CD8-positive, alpha-beta memory T cell (primary cell): ENCODE results near the gene AP4M1. TPM values are rescaled to one million over a fixed set of nuclear protein-coding genes. Genes with fewer than 3 reads are reported as not detected.

ENCODE experiments used
- CTCF ChIA-PET: fragments of 350-600 bp; sonication (Branson Sonifier 250); formaldehyde crosslinking; loops from one replicate; lab custom pipeline; 2021; ENCODE audit warnings: antibody characterized with exemption; lab: Charles Lee
- POLR2A ChIA-PET: fragments of 350-600 bp; sonication (Branson Sonifier 250); formaldehyde crosslinking; loops from one replicate; lab custom pipeline; 2021; ENCODE audit warnings: antibody characterized with exemption; lab: Charles Lee
- DNase-seq, 5 donors: peaks; one replicate each; pipeline versions ENCODE4 v3.0.0 to v3.0.0-alpha.2; 2020 to 2022; ENCODE audit warnings: mixed read lengths in 1 of 5
- H3K27ac ChIP-seq: one replicate; pipeline ENCODE4 v1.7.0; 2013; ENCODE audit warnings: low read depth, mild to moderate bottlenecking, low read length, moderate library complexity
- H3K27me3 ChIP-seq: 2 replicates; pipeline ENCODE4 v1.7.0; 2013; ENCODE audit warnings: low read length, mild to moderate bottlenecking; ENCODE audit not compliant: insufficient read depth, poor library complexity, severe bottlenecking
- H3K36me3 ChIP-seq: 2 replicates; pipeline ENCODE4 v1.7.0; 2013; ENCODE audit warnings: mild to moderate bottlenecking, low read length, moderate library complexity; ENCODE audit not compliant: insufficient read depth
- H3K4me1 ChIP-seq: 2 replicates; pipeline ENCODE4 v1.7.0; 2013; ENCODE audit warnings: mild to moderate bottlenecking, low read length, moderate library complexity; ENCODE audit not compliant: insufficient read depth
- H3K4me3 ChIP-seq: 2 replicates; pipeline ENCODE4 v1.7.0; 2013; ENCODE audit warnings: mild to moderate bottlenecking, low read length
- H3K9me3 ChIP-seq: 2 replicates; pipeline ENCODE4 v1.7.0; 2013; ENCODE audit warnings: mild to moderate bottlenecking, low read length
- H3K27ac Mint-ChIP-seq, 8 donors: one replicate each; pipeline ENCODE4 v1.8.0; 2020 to 2021; ENCODE audit warnings: mixed read lengths in 8 of 8, mild to moderate bottlenecking in 6 of 8, inconsistent platforms in 3 of 8, moderate library complexity in 3 of 8
- H3K27me3 Mint-ChIP-seq, 2 donors: one replicate each; pipeline ENCODE4 v1.8.0; 2020 to 2021; ENCODE audit warnings: mixed read lengths in 2 of 2, mild to moderate bottlenecking in 1 of 2, moderate library complexity in 1 of 2
- H3K36me3 Mint-ChIP-seq, 3 donors: one replicate each; pipeline ENCODE4 v1.8.0; 2020 to 2021; ENCODE audit warnings: mixed read lengths in 3 of 3, inconsistent platforms in 1 of 3, mild to moderate bottlenecking in 1 of 3
- H3K4me1 Mint-ChIP-seq, 3 donors: one replicate each; pipeline ENCODE4 v1.8.0; 2020 to 2021; ENCODE audit warnings: mixed read lengths in 3 of 3, inconsistent platforms in 1 of 3, mild to moderate bottlenecking in 1 of 3
- H3K4me3 Mint-ChIP-seq, 7 donors: one replicate each; pipeline ENCODE4 v1.8.0; 2020 to 2021; ENCODE audit warnings: mixed read lengths in 7 of 7, mild to moderate bottlenecking in 6 of 7, moderate library complexity in 4 of 7, inconsistent platforms in 2 of 7
- H3K9me3 Mint-ChIP-seq, 5 donors: one replicate each; pipeline ENCODE4 v1.8.0; 2020 to 2022; ENCODE audit warnings: mixed read lengths in 5 of 5, mild to moderate bottlenecking in 3 of 5, moderate library complexity in 2 of 5, inconsistent platforms in 1 of 5
- polyA plus RNA-seq: library from polyadenylated mRNA; unstranded; fragments of 300-500 nt; fragmentation: Illumina TruSeq; gene quantifications from one replicate; pipeline ENCODE4 v1.2.3, GENCODE V29; 2021
- total RNA-seq, 2 experiments: library from RNA; stranded (reverse); gene quantifications; one replicate each; pipeline ENCODE4 v1.2.3, GENCODE V29; 2021

AP4M1 gene
- total and polyA plus RNA-seq, 3 experiments from 2014 or later: 5.2 to 17.3 (median 13.8) TPM

- peaks cover 11 to 59% (median 12%) of the 10 kb centered on the region in 3 donors for H3K36me3 Mint-ChIP-seq
- H3K9me3 ChIP-seq: peaks cover 6% of the 10 kb centered on the region
- no peaks in the 10 kb centered on the region for H3K27me3 ChIP-seq
- peaks cover 10% of the 10 kb centered on the region for H3K36me3 ChIP-seq
- H3K27ac ChIP-seq: no peak overlapping the region
- DNase-seq: no peak
- peaks cover 0 to 6% (median 4%) of the 10 kb centered on the region in 5 donors for H3K9me3 Mint-ChIP-seq
- POLR2A ChIA-PET: no interaction called here
- CTCF ChIA-PET: no interaction called here
- H3K4me3 Mint-ChIP-seq: no peak overlapping the region
- H3K27me3 Mint-ChIP-seq: no peaks in the 10 kb centered on the region
- no peaks in the 10 kb centered on the region for H3K4me1 Mint-ChIP-seq
- no peaks in the 10 kb centered on the region for H3K4me1 ChIP-seq
- no peak overlapping the region for H3K27ac Mint-ChIP-seq
- H3K4me3 ChIP-seq: no peak overlapping the region
Measured at GRCh38 chr7:100065452-100066186, 35.8 kb upstream of the AP4M1 start.

- Mint-ChIP-seq H3K27ac (no peak overlapping the region), H3K4me1 (no peaks in the 10 kb centered on the region), H3K27me3 (no peaks in the 10 kb centered on the region), H3K9me3 (peaks cover 5 to 19% (median 17%) of the 10 kb centered on the region in 5 donors), H3K4me3 (no peak overlapping the region), H3K36me3 (peaks cover 24 to 62% (median 24%) of the 10 kb centered on the region in 3 donors)
- no peak overlapping the region for H3K27ac ChIP-seq
- POLR2A ChIA-PET: no interaction called here
- no peak overlapping the region for H3K4me3 ChIP-seq
- H3K9me3 ChIP-seq: peaks cover 19% of the 10 kb centered on the region
- peaks cover 23% of the 10 kb centered on the region for H3K36me3 ChIP-seq
- no peaks in the 10 kb centered on the region for H3K27me3 ChIP-seq
- no peak for DNase-seq
- CTCF ChIA-PET: no interaction called here
- H3K4me1 ChIP-seq: no peaks in the 10 kb centered on the region
Measured at GRCh38 chr7:100066953-100067352, 34.5 kb upstream of the AP4M1 start.

GRCh38 chr7:100069991-100070390 lies 31.5 kb upstream of the AP4M1 start:
- Mint-ChIP-seq H3K27me3 (no peaks in the 10 kb centered on the region), H3K27ac (peak overlapping the region in 1 of 8 donors; percentile 52), H3K4me1 (no peaks in the 10 kb centered on the region), H3K36me3 (peaks cover 36 to 69% (median 48%) of the 10 kb centered on the region in 3 donors), H3K9me3 (peaks cover 11 to 30% (median 27%) of the 10 kb centered on the region in 5 donors), H3K4me3 (no peak overlapping the region)
- no peak overlapping the region for H3K4me3 ChIP-seq
- CTCF ChIA-PET: interaction anchor here (0.6 to 0.7 kb wide), 2 partner anchors 16 to 60 kb away, joined by 3 read pairs; no protein-coding TSS in a partner anchor
- H3K27ac ChIP-seq: no peak overlapping the region
- H3K36me3 ChIP-seq: peaks cover 48% of the 10 kb centered on the region
- no peaks in the 10 kb centered on the region for H3K27me3 ChIP-seq
- H3K4me1 ChIP-seq: no peaks in the 10 kb centered on the region
- POLR2A ChIA-PET: no interaction called here
- DNase-seq: no peak
- H3K9me3 ChIP-seq: peaks cover 26% of the 10 kb centered on the region

- H3K4me3 ChIP-seq: no peak overlapping the region
- peaks cover 46 to 73% (median 59%) of the 10 kb centered on the region in 3 donors for H3K36me3 Mint-ChIP-seq
- no peaks in the 10 kb centered on the region for H3K4me1 ChIP-seq
- H3K9me3 Mint-ChIP-seq: peaks cover 11 to 30% (median 27%) of the 10 kb centered on the region in 5 donors
- ChIA-PET POLR2A (no interaction called here), CTCF (interaction anchor here (0.7 kb wide), 1 partner anchor 11 kb away, joined by 3 read pairs; no protein-coding TSS in a partner anchor)
- H3K27me3 Mint-ChIP-seq: no peaks in the 10 kb centered on the region
- H3K4me1 Mint-ChIP-seq: peaks cover 2 to 4% (median 3%) of the 10 kb centered on the region in 3 donors
- no peaks in the 10 kb centered on the region for H3K27me3 ChIP-seq
- peaks cover 60% of the 10 kb centered on the region for H3K36me3 ChIP-seq
- H3K27ac Mint-ChIP-seq: peak overlapping the region in 1 of 8 donors; percentile 47
- no peak for DNase-seq
- H3K27ac ChIP-seq: no peak overlapping the region
- H3K9me3 ChIP-seq: peaks cover 26% of the 10 kb centered on the region
- H3K4me3 Mint-ChIP-seq: no peak overlapping the region
Measured at GRCh38 chr7:100071018-100071723, 30.3 kb upstream of the AP4M1 start.

- peaks cover 3 to 9% (median 6%) of the 10 kb centered on the region in 3 donors for H3K4me1 Mint-ChIP-seq
- POLR2A ChIA-PET: interaction anchor here (0.5 to 0.6 kb wide), 2 partner anchors 24 to 1046 kb away, joined by 3 read pairs; no protein-coding TSS in a partner anchor
- DNase-seq: no peak
- CTCF ChIA-PET: interaction anchor here (1.0 kb wide), 1 partner anchor 27 kb away, joined by 4 read pairs; no protein-coding TSS in a partner anchor
- H3K36me3 Mint-ChIP-seq: peaks cover 48 to 80% (median 62%) of the 10 kb centered on the region in 3 donors
- peak overlapping the region in 1 of 8 donors; percentile 95 for H3K27ac Mint-ChIP-seq
- Histone ChIP-seq H3K4me1 (no peaks in the 10 kb centered on the region), H3K4me3 (no peak overlapping the region), H3K27me3 (no peaks in the 10 kb centered on the region), H3K27ac (no peak overlapping the region), H3K36me3 (peaks cover 71% of the 10 kb centered on the region), H3K9me3 (peaks cover 26% of the 10 kb centered on the region)
- H3K4me3 Mint-ChIP-seq: no peak overlapping the region
- H3K9me3 Mint-ChIP-seq: peaks cover 11 to 30% (median 27%) of the 10 kb centered on the region in 5 donors
- H3K27me3 Mint-ChIP-seq: no peaks in the 10 kb centered on the region
Measured at GRCh38 chr7:100072462-100072861, 29.0 kb upstream of the AP4M1 start.

- H3K4me1 ChIP-seq: peaks cover under 1% of the 10 kb centered on the region
- peaks cover 51 to 84% (median 59%) of the 10 kb centered on the region in 3 donors for H3K36me3 Mint-ChIP-seq
- H3K9me3 Mint-ChIP-seq: peaks cover 11 to 28% (median 27%) of the 10 kb centered on the region in 5 donors
- H3K36me3 ChIP-seq: peaks cover 84% of the 10 kb centered on the region
- CTCF ChIA-PET: interaction anchor here (1.6 kb wide), 1 partner anchor 22 kb away, joined by 3 read pairs; no protein-coding TSS in a partner anchor
- peak overlapping the region in 2 of 8 donors; percentile 38 to 52 for H3K27ac Mint-ChIP-seq
- H3K27me3 ChIP-seq: no peaks in the 10 kb centered on the region
- H3K9me3 ChIP-seq: peaks cover 26% of the 10 kb centered on the region
- H3K4me3 Mint-ChIP-seq: no peak overlapping the region
- DNase-seq: no peak
- H3K27me3 Mint-ChIP-seq: no peaks in the 10 kb centered on the region
- H3K4me3 ChIP-seq: no peak overlapping the region
- H3K27ac ChIP-seq: no peak overlapping the region
- POLR2A ChIA-PET: no interaction called here
- H3K4me1 Mint-ChIP-seq: peaks cover 14 to 19% (median 15%) of the 10 kb centered on the region in 3 donors
Measured at GRCh38 chr7:100074841-100075240, 26.6 kb upstream of the AP4M1 start.

GRCh38 chr7:100075418-100075817 lies 26.0 kb upstream of the AP4M1 start:
- Histone ChIP-seq H3K27ac (no peak overlapping the region), H3K36me3 (peaks cover 80% of the 10 kb centered on the region), H3K4me1 (peaks cover 6% of the 10 kb centered on the region), H3K9me3 (peaks cover 23% of the 10 kb centered on the region), H3K27me3 (no peaks in the 10 kb centered on the region), H3K4me3 (no peak overlapping the region)
- peaks cover 46 to 82% (median 54%) of the 10 kb centered on the region in 3 donors for H3K36me3 Mint-ChIP-seq
- no peak for DNase-seq
- H3K4me3 Mint-ChIP-seq: no peak overlapping the region
- POLR2A ChIA-PET: interaction anchor here (0.7 kb wide), 1 partner anchor 630 kb away, joined by 3 read pairs; no protein-coding TSS in a partner anchor
- H3K9me3 Mint-ChIP-seq: peaks cover 11 to 27% (median 25%) of the 10 kb centered on the region in 5 donors
- peaks cover 18 to 25% (median 21%) of the 10 kb centered on the region in 3 donors for H3K4me1 Mint-ChIP-seq
- CTCF ChIA-PET: interaction anchor here (1.6 kb wide), 1 partner anchor 23 kb away, joined by 3 read pairs; no protein-coding TSS in a partner anchor
- H3K27me3 Mint-ChIP-seq: peaks cover 0 to 2% of the 10 kb centered on the region in 2 donors
- H3K27ac Mint-ChIP-seq: peak overlapping the region in 3 of 8 donors; percentile 10 to 52 (median 38)
